GM19452 (cell line): Measurements from ENCODE around the gene PRSS58.

Experiments used
- ATAC-seq: cut with Tn5 transposase; IDR thresholded peaks from one replicate; pipeline ENCODE4 v1.9.1; 2021; ENCODE audit not compliant: unreplicated experiment

The PRSS58 gene

GRCh38 chr7:142228537-142229104 lies 29.2 kb downstream of the PRSS58 start:
- ATAC-seq = no peak
